Esophagus muscularis mucosa (tissue), 3 donors: ENCODE data around the gene CPT1C.

Experiments
- CTCF ChIP-seq, 3 experiments: fragments of 200-600 bp in 2 of 3; fragments of 450-650 bp in 1 of 3; sonication (generic) in 2 of 3; IDR thresholded peaks; one replicate each; pipeline ENCODE4 v1.5.1; 2017 to 2019; ENCODE audit warnings: antibody characterized with exemption in 3 of 3, mild to moderate bottlenecking in 2 of 3, moderate library complexity in 1 of 3
- POLR2A ChIP-seq: fragments of 450-650 bp; IDR thresholded peaks from one replicate; pipeline ENCODE4 v1.6.1; 2017; ENCODE audit warnings: antibody characterized with exemption, moderate library complexity, mild to moderate bottlenecking, low read depth

GRCh38 chr19:49665351-49666119 is 25.4 kb upstream of the CPT1C start, which contains the start of the genes BCL2L12 and IRF3:
- TF ChIP-seq POLR2A (peak; percentile 65), CTCF (IDR thresholded peaks at IDR 0.05) (peak in 1 of 3 experiments; percentile 41)
